SK-N-SH (cell line): ENCODE data around the gene FBP1. TPM values are rescaled to one million over a fixed set of nuclear protein-coding genes. Genes with fewer than 3 reads are reported as not detected.

ENCODE experiments used
- CTCF ChIA-PET: fragments of 300-600, 350-600 bp; formaldehyde crosslinking; extraction: SDS; loops from one replicate; lab custom pipeline; 2021; lab: Yijun Ruan, JAX
- POLR2A ChIA-PET: fragments of 350-600 bp; sonication (Branson Sonifier 250); formaldehyde crosslinking; extraction: SDS; loops from one replicate; lab custom pipeline; 2020; ENCODE audit warnings: antibody characterized with exemption, inconsistent platforms; lab: Yijun Ruan, JAX
- DNase-seq: peaks from one replicate; pipeline ENCODE4 v3.0.0; 2012
- H2AFZ ChIP-seq: fragments of 200-600 bp; sonication (generic); 2 replicates; pipeline ENCODE4 v1.8.1; 2016; ENCODE audit warnings: antibody characterized with exemption, mild to moderate bottlenecking, low read depth
- H3F3A ChIP-seq: fragments of 200-600 bp; sonication (generic); replicated peaks from 2 replicates; pipeline ENCODE3; 2016; ENCODE audit warnings: antibody characterized with exemption, mild to moderate bottlenecking; ENCODE audit not compliant: insufficient read depth
- H3K27ac ChIP-seq, 2 experiments: fragments of 200-500 bp in 1 of 2; fragments of 200-600 bp in 1 of 2; sonication (Bioruptor generic) in 1 of 2; sonication (generic), shearing (Covaris generic) in 1 of 2; 2 replicates each; pipeline versions ENCODE4 v1.5.1 to v1.6.1; 2014 to 2016; ENCODE audit warnings: low read depth in 2 of 2, inconsistent platforms in 1 of 2, low read length in 1 of 2, mild to moderate bottlenecking in 1 of 2, mixed read lengths in 1 of 2
- H3K27me3 ChIP-seq: fragments of 200-600 bp; sonication (generic), shearing (Covaris generic); 2 replicates; pipeline ENCODE4 v1.6.1; 2016; ENCODE audit warnings: mixed run types; ENCODE audit not compliant: insufficient read depth
- H3K36me3 ChIP-seq, 2 experiments: fragments of 200-500 bp in 1 of 2; fragments of 200-600 bp in 1 of 2; sonication (Bioruptor generic) in 1 of 2; sonication (generic) in 1 of 2; replicated peaks in 1 of 2; 2 replicates each; pipeline versions ENCODE3 to v1.5.1; 2014 to 2016; ENCODE audit warnings: low read length in 1 of 2, mild to moderate bottlenecking in 1 of 2; ENCODE audit not compliant: insufficient read depth in 2 of 2, control insufficient read depth in 1 of 2
- H3K4me1 ChIP-seq, 2 experiments: fragments of 200-500 bp in 1 of 2; fragments of 200-600 bp in 1 of 2; sonication (Bioruptor generic) in 1 of 2; sonication (generic), shearing (Covaris generic) in 1 of 2; 2 replicates each; pipeline versions ENCODE4 v1.5.1 to v1.6.1; 2014 to 2016; ENCODE audit warnings: low read depth in 1 of 2, low read length in 1 of 2, mixed run types in 1 of 2; ENCODE audit not compliant: insufficient read depth in 2 of 2, control insufficient read depth in 1 of 2
- H3K4me2 ChIP-seq: fragments of 200-600 bp; sonication (generic), shearing (Covaris generic); 2 replicates; pipeline ENCODE4 v1.6.1; 2017; ENCODE audit warnings: mixed run types
- H3K4me3 ChIP-seq, 2 experiments: fragments of 200-500 bp in 1 of 2; fragments of 200-600 bp in 1 of 2; sonication (Bioruptor generic) in 1 of 2; sonication (generic), shearing (Covaris generic) in 1 of 2; 2 replicates each; pipeline versions ENCODE4 v1.5.1 to v1.8.1; 2014 to 2016; ENCODE audit warnings: low read depth in 2 of 2, inconsistent platforms in 1 of 2, low read length in 1 of 2, mild to moderate bottlenecking in 1 of 2, mixed read lengths in 1 of 2, moderate library complexity in 1 of 2
- H3K79me2 ChIP-seq: fragments of 200-600 bp; sonication (generic); 2 replicates; pipeline ENCODE4 v1.8.1; 2017; ENCODE audit warnings: mild to moderate bottlenecking; ENCODE audit not compliant: insufficient read depth
- H3K9ac ChIP-seq: fragments of 200-600 bp; sonication (generic); 2 replicates; pipeline ENCODE4 v1.6.1; 2017; ENCODE audit warnings: mixed run types
- H3K9me2 ChIP-seq: fragments of 200-600 bp; sonication (generic); 2 replicates; pipeline ENCODE4 v1.6.1; 2017; ENCODE audit warnings: mixed run types
- H3K9me3 ChIP-seq: fragments of 200-600 bp; sonication (generic); 2 replicates; pipeline ENCODE4 v1.6.1; 2017; ENCODE audit warnings: mixed run types, mild to moderate bottlenecking, moderate library complexity
- H4K20me1 ChIP-seq: fragments of 200-600 bp; sonication (generic); 2 replicates; pipeline ENCODE4 v1.6.1; 2017; ENCODE audit warnings: mild to moderate bottlenecking, mixed run types; ENCODE audit not compliant: insufficient read depth
- ELF1 ChIP-seq: IDR thresholded peaks from 2 replicates; pipeline ENCODE4 v1.4.0; 2012
- FOXJ3 ChIP-seq: sonication (generic); formaldehyde crosslinking; IDR thresholded peaks from 2 replicates; pipeline ENCODE4 v1.5.1; 2020; ENCODE audit warnings: mild to moderate bottlenecking, missing genetic modification reagents
- FOXM1 ChIP-seq: IDR thresholded peaks from 2 replicates; pipeline ENCODE4 v1.4.0; 2012; ENCODE audit warnings: low read depth, mild to moderate bottlenecking
- GATA2 ChIP-seq: sonication (generic); formaldehyde crosslinking; IDR thresholded peaks from 2 replicates; pipeline ENCODE4 v1.5.0; 2020; ENCODE audit warnings: mild to moderate bottlenecking, missing genetic modification reagents
- MXI1 ChIP-seq: IDR thresholded peaks from 2 replicates; pipeline ENCODE4 v1.6.1; 2012; ENCODE audit warnings: mild to moderate bottlenecking, low read depth, low read length, improper control_type of control experiment
- NFIC ChIP-seq: IDR thresholded peaks from 2 replicates; pipeline ENCODE4 v1.4.0; 2012; ENCODE audit warnings: borderline replicate concordance
- NRF1 ChIP-seq: IDR thresholded peaks from 2 replicates; pipeline ENCODE4 v1.6.1; 2012; ENCODE audit warnings: low read depth, mild to moderate bottlenecking, low read length
- POLR2AphosphoS5 ChIP-seq: IDR thresholded peaks from 2 replicates; pipeline ENCODE4 v1.6.1; 2012; ENCODE audit warnings: low read depth, low read length
- RFX5 ChIP-seq: IDR thresholded peaks from 2 replicates; pipeline ENCODE4 v1.6.1; 2012; ENCODE audit warnings: mild to moderate bottlenecking, improper control_type of control experiment, low read length
- RXRA ChIP-seq: IDR thresholded peaks from 2 replicates; pipeline ENCODE4 v1.4.0; 2012; ENCODE audit warnings: low read depth, mild to moderate bottlenecking, borderline replicate concordance
- SIN3A ChIP-seq: IDR thresholded peaks from 2 replicates; pipeline ENCODE4 v1.6.1; 2012; ENCODE audit warnings: low read depth, mild to moderate bottlenecking, low read length, moderate library complexity, borderline replicate concordance
- SMC3 ChIP-seq: IDR thresholded peaks from 2 replicates; pipeline ENCODE4 v1.6.1; 2012; ENCODE audit warnings: low read depth, low read length, improper control_type of control experiment
- TEAD4 ChIP-seq: IDR thresholded peaks from 2 replicates; pipeline ENCODE4 v1.4.0; 2012; ENCODE audit warnings: mild to moderate bottlenecking, borderline replicate concordance; ENCODE audit not compliant: insufficient read depth
- WGBS: methylation state at CpG from one replicate; pipeline ENCODE4 v1.1.6; 2017; ENCODE audit warnings: low lambda C conversion rate; 5-methylcytosine and 5-hydroxymethylcytosine counted together
- polyA plus RNA-seq, 3 experiments: library from polyadenylated mRNA; depleted of rRNA; stranded (reverse); fragments of >200 nt; gene quantifications; 2 replicates each; pipeline ENCODE4 v1.2.3, GENCODE V29; 2012
- TF ChIP-seq, protein P1 (sequence below): IDR thresholded peaks from 2 replicates; pipeline ENCODE4; 2012
- TF ChIP-seq, protein P2 (sequence below): fragments of 200-600 bp; sonication (generic); IDR thresholded peaks from 2 replicates; pipeline ENCODE4 v1.6.1; 2017; ENCODE audit warnings: antibody characterized with exemption, mild to moderate bottlenecking, moderate library complexity
- TF ChIP-seq, protein P3 (sequence below): IDR thresholded peaks from 2 replicates; pipeline ENCODE4 v1.6.1; 2012; ENCODE audit warnings: mild to moderate bottlenecking, low read depth, low read length, moderate library complexity

Gene FBP1
- polyA plus RNA-seq, 1 of the 3 experiments (the other 2 are of a cell fraction), result not detected

DNA sequence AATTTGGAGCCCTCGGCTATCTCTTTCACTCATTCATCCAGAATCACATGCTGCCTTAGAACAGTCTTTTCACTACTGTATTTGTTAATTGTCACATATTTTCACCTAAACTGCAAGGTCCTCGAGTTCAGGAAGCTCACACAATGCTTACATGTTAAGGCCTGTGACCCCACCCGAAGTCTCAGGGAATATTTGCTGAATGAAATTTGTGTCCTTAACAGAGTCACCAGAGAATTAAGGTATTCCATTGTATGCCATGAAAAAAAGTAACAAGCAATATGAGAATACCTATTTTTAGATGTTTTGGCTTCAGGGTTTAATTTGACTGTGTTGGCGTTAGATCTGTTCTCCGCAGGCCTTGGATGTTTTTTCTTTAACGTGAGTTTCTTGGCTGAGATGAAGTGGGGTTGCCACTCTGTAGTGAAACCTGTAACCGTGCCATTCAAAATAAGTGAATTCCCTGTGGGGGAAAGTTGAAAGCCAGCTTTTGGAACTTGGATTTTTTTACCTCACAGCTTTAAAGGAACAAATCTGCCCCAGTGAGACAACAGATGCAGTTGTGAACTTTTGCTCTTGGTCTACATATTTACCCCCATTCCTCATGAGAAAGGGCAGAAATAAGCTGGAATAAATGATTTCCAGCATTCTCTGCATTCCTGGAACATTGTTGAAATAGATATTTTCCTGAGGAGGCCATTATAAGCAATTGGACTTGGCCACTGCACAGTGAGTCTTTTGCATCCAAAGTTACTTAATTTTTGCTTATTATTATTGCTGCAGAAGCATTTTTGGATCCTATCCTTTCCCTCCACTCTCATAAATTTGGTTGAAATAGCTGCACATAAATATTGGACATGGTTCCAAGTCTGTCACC lies 35.9 kb upstream of the FBP1 start:
- H3K4me2 ChIP-seq, result no peak overlapping the region
- H3K27ac ChIP-seq, result peak overlapping the region; percentile 19 to 64; a peak in 3 of 4 replicates
- H3K79me2 ChIP-seq, result no peaks in the 10 kb centered on the region
- no peak overlapping the region for H3K9ac ChIP-seq
- H3K9me2 ChIP-seq, result no peaks in the 10 kb centered on the region
- H3K36me3 ChIP-seq, result no peaks in the 10 kb centered on the region
- no peaks in the 10 kb centered on the region for H3K9me3 ChIP-seq
- 0 out of 2 replicates have a peak, but pooled peaks have one; percentile 12 for TF ChIP-seq RXRA
- TF ChIP-seq, protein P1, sequence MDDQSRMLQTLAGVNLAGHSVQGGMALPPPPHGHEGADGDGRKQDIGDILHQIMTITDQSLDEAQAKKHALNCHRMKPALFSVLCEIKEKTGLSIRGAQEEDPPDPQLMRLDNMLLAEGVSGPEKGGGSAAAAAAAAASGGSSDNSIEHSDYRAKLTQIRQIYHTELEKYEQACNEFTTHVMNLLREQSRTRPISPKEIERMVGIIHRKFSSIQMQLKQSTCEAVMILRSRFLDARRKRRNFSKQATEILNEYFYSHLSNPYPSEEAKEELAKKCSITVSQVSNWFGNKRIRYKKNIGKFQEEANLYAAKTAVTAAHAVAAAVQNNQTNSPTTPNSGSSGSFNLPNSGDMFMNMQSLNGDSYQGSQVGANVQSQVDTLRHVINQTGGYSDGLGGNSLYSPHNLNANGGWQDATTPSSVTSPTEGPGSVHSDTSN, result no peak
- TF ChIP-seq MXI1, result no peak
- TF ChIP-seq POLR2AphosphoS5, result no peak
- TF ChIP-seq GATA2, result no peak
- no peak for TF ChIP-seq NRF1
- TF ChIP-seq SIN3A, result no peak
- peak; percentile 16; the same call in 1 of the 2 replicates for TF ChIP-seq TEAD4
- TF ChIP-seq, protein P2, sequence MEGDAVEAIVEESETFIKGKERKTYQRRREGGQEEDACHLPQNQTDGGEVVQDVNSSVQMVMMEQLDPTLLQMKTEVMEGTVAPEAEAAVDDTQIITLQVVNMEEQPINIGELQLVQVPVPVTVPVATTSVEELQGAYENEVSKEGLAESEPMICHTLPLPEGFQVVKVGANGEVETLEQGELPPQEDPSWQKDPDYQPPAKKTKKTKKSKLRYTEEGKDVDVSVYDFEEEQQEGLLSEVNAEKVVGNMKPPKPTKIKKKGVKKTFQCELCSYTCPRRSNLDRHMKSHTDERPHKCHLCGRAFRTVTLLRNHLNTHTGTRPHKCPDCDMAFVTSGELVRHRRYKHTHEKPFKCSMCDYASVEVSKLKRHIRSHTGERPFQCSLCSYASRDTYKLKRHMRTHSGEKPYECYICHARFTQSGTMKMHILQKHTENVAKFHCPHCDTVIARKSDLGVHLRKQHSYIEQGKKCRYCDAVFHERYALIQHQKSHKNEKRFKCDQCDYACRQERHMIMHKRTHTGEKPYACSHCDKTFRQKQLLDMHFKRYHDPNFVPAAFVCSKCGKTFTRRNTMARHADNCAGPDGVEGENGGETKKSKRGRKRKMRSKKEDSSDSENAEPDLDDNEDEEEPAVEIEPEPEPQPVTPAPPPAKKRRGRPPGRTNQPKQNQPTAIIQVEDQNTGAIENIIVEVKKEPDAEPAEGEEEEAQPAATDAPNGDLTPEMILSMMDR, result no peak
- no peak for TF ChIP-seq RFX5
- TF ChIP-seq, all 33 proteins: peak for 2
- peaks cover 11 to 12% of the 10 kb centered on the region in 2 experiments; a peak in 1 of 4 replicates for H3K4me1 ChIP-seq
- ChIA-PET POLR2A (no interaction called here), CTCF (interaction anchor here (0.7 to 11.3 kb wide), 2 partner anchors 97 to 454 kb away, joined by 3 to 229 read pairs; no protein-coding TSS in a partner anchor)
- no peak overlapping the region for H3K4me3 ChIP-seq
- H4K20me1 ChIP-seq, result no peaks in the 10 kb centered on the region
- DNase-seq, result no peak
- H2AFZ ChIP-seq, result no peak overlapping the region; the same call in 1 of the 2 replicates
- peaks cover 10% of the 10 kb centered on the region for H3F3A ChIP-seq
- 83% methylated on average over 7 of the region's 7 CpGs for whole genome bisulfite sequencing
- H3K27me3 ChIP-seq, result no peaks in the 10 kb centered on the region

DNA sequence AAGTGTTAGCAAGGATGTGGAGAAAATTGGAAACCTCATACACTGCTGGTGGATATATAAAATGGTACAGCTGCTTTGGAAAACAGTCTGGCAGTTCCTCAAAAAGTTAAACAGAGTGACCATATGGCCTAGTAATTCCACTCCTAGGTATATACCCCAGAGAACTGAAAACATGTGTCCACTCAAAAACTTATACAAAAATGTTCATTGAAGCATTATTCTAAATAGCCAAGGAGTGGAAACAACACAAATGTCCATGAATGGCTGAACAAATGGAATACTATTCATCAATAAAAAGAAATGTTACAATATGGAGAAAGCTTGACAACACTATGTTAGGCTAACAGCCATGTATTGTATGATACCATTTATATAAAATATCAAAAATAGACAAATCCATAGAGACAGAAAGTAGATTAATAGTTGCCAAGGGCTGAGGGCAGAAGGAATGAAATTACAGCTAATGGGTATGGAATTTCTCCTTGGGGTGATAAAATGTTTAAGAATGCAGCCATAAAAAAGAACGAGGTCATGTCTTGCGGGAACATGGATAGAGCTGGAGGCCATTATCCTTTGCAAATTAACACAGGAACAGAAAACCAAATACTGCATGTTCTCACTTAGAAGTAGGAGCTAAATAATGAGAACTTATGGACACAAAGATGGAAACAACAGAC lies 33.6 kb upstream of the FBP1 start:
- Histone ChIP-seq H3K9me2 (no peaks in the 10 kb centered on the region), H3K36me3 (no peaks in the 10 kb centered on the region), H3K4me1 (0 out of 4 replicates have a peak, but pooled peaks cover 0 to 12% of the 10 kb centered on the region in 2 experiments), H3K27ac (peak overlapping the region; percentile 29 to 73; a peak in 3 of 4 replicates), H3K9ac (no peak overlapping the region; the same call in 1 of the 2 replicates), H3K79me2 (no peaks in the 10 kb centered on the region), H3F3A (peaks cover 18% of the 10 kb centered on the region), H3K9me3 (no peaks in the 10 kb centered on the region), H3K4me3 (no peak overlapping the region), H2AFZ (peak overlapping the region; percentile 67), H3K4me2 (no peak overlapping the region), H3K27me3 (no peaks in the 10 kb centered on the region), H4K20me1 (no peaks in the 10 kb centered on the region)
- ChIA-PET POLR2A (no interaction called here), CTCF (interaction anchor here (2.5 kb wide), 1 partner anchor 9 kb away, joined by 21 read pairs; no protein-coding TSS in a partner anchor)
- DNase-seq, result no peak
- whole genome bisulfite sequencing, result 17% methylated on average over 2 of the region's 2 CpGs
- TF ChIP-seq, protein P3, sequence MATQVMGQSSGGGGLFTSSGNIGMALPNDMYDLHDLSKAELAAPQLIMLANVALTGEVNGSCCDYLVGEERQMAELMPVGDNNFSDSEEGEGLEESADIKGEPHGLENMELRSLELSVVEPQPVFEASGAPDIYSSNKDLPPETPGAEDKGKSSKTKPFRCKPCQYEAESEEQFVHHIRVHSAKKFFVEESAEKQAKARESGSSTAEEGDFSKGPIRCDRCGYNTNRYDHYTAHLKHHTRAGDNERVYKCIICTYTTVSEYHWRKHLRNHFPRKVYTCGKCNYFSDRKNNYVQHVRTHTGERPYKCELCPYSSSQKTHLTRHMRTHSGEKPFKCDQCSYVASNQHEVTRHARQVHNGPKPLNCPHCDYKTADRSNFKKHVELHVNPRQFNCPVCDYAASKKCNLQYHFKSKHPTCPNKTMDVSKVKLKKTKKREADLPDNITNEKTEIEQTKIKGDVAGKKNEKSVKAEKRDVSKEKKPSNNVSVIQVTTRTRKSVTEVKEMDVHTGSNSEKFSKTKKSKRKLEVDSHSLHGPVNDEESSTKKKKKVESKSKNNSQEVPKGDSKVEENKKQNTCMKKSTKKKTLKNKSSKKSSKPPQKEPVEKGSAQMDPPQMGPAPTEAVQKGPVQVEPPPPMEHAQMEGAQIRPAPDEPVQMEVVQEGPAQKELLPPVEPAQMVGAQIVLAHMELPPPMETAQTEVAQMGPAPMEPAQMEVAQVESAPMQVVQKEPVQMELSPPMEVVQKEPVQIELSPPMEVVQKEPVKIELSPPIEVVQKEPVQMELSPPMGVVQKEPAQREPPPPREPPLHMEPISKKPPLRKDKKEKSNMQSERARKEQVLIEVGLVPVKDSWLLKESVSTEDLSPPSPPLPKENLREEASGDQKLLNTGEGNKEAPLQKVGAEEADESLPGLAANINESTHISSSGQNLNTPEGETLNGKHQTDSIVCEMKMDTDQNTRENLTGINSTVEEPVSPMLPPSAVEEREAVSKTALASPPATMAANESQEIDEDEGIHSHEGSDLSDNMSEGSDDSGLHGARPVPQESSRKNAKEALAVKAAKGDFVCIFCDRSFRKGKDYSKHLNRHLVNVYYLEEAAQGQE, result no peak
- no peak for TF ChIP-seq FOXJ3 (CRISPR knock-in tag)
- TF ChIP-seq GATA2, result no peak
- peak; percentile 38; the same call in 1 of the 2 replicates for TF ChIP-seq RXRA
- TF ChIP-seq, protein P2, result no peak
- no peak for TF ChIP-seq SMC3
- TF ChIP-seq FOXM1, result no peak
- TF ChIP-seq NFIC, result no peak
- TF ChIP-seq ELF1, result no peak
